Stimulated activated CD8-positive, alpha-beta memory T cell treated with anti-CD3 and anti-CD28 coated beads, Interleukin-12 subunit alpha, Interleukin-12 subunit beta, amount 100 ng/mL, for 1 hour (primary cell): ENCODE measurements around the gene CYP2A7.
"Not testable (repeated sequence)": the region's sequence is repeated elsewhere in the genome, so short reads cannot be mapped to it uniquely, and the experiment has no call there.

Source experiments
- DNase-seq: peaks from one replicate; pipeline ENCODE4 v3.0.0-alpha.2; 2020; ENCODE audit warnings: low read depth

CYP2A7 gene, protein sequence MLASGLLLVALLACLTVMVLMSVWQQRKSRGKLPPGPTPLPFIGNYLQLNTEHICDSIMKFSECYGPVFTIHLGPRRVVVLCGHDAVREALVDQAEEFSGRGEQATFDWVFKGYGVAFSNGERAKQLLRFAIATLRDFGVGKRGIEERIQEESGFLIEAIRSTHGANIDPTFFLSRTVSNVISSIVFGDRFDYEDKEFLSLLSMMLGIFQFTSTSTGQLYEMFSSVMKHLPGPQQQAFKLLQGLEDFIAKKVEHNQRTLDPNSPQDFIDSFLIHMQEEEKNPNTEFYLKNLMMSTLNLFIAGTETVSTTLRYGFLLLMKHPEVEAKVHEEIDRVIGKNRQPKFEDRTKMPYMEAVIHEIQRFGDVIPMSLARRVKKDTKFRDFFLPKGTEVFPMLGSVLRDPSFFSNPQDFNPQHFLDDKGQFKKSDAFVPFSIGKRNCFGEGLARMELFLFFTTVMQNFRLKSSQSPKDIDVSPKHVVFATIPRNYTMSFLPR

DNA sequence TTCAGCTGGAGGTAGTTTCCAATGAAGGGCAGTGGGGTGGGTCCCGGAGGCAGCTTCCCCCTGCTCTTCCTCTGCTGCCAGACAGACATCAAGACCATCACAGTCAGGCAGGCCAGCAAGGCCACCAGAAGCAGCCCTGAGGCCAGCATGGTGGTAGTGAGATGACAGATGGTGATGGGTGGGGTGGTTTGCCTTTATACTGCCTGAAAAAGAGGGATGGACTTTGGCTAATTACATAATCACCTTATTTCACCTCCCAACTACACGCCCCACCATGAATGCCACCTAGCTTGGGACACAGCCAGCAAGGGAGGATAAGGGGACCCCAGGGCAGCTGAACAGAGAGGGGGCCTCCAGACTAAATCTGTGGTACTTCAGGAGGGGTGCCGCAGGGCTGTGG, at the start of gene CYP2A7:
CYP2A7 (minus strand) TSS at position 170 of the 400 bp plus-strand sequence; CDS start at position 149, 21 bp downstream.
- not testable (repeated sequence) for DNase-seq

GRCh38 chr19:40930799-40931198, 48.8 kb upstream of the CYP2A7 start:
- not testable (repeated sequence) for DNase-seq

- not testable (repeated sequence) for DNase-seq
Measured at GRCh38 chr19:40929942-40930341, 47.9 kb upstream of the CYP2A7 start.

DNA sequence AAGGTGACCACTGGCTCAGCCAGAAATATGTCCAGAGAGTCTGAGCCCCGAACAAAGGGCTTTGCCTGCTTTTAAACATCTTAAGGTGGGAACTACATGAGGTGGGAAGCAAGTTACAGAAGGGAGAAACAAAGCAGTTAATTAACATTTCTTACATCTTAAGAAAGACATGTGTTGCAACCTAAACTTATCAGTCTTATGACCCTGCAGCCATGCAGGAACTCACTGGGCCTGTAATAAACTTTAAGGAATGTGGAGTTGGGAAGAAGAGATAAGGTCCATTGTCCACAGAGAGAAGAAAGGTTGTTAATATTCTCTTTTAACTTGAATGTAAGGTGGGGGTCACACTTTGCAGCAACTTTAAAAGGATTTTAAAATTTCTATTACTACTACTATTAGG, 46.8 kb upstream of the CYP2A7 start:
- no peak for DNase-seq

DNA sequence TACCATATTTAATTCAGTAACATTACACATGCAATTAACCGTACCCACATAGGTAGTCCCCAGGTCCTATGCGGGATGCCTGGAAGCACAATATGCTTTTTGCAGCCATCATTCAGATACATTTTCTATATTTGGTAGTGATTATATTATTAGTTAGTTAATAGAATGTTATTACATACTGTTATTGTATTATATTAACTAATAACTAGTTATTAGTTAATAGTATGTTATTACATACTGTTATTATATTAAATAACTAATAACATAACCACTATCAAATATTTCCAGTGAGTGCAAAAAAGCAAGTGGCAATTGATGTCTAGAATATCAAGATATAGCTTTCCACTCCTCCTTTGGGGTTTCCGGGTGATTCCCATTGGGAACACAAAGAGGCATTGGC, 45.5 kb upstream of the CYP2A7 start:
- no peak for DNase-seq

- DNase-seq = not testable (repeated sequence)
Measured at GRCh38 chr19:40926276-40926675, 44.2 kb upstream of the CYP2A7 start.

GRCh38 chr19:40923934-40924391, 41.9 kb upstream of the CYP2A7 start:
- DNase-seq = no peak

- not testable (repeated sequence) for DNase-seq
Measured at GRCh38 chr19:40922237-40923160, 40.5 kb upstream of the CYP2A7 start.

DNA sequence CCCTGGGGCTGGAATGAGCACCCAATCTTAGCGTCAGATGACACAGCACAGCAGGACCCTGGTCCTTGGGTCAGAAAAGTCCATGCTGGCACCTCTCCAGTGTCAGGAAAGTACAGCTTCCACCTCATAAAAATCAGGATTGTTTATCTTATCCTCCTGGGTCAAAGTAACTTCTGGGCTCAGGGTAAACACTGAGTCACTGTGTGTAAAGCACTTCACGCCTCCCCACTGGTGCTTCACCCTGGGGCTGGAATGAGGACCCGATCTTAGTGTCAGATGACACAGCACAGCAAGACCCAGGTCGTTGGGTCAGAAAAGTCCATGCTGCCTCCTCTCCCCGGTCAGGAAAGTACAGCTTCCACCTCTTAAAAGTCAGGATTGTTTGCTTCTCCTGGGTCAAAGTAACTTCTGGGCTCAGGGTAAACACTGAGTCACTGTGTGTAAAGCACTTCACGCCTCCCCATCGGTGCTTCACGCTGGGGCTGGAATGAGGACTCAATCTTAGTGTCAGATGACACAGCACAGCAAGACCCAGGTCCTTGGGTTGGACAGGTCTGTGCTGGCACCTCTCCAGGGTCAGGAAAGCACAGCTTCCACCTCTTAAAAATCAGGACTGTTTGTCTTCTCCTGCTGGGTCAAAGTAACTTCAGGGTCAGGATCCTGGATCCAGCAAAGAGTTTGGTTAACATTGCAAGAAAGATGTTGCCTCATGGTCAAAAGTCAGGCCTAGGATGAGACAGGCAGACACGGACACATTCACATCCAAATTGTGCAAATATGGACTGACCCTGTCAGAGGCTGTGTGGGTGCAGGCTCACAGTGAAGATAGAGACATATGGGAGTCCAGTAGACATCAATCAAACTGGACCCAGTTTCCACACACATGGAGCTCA, 39.2 kb upstream of the CYP2A7 start:
- DNase-seq = no peak

GRCh38 chr19:40920300-40921004, 38.4 kb upstream of the CYP2A7 start:
- DNase-seq = no peak

GRCh38 chr19:40919530-40920299, 37.7 kb upstream of the CYP2A7 start:
- not testable (repeated sequence) for DNase-seq

GRCh38 chr19:40918303-40918702, 36.3 kb upstream of the CYP2A7 start:
- DNase-seq = not testable (repeated sequence)

DNA sequence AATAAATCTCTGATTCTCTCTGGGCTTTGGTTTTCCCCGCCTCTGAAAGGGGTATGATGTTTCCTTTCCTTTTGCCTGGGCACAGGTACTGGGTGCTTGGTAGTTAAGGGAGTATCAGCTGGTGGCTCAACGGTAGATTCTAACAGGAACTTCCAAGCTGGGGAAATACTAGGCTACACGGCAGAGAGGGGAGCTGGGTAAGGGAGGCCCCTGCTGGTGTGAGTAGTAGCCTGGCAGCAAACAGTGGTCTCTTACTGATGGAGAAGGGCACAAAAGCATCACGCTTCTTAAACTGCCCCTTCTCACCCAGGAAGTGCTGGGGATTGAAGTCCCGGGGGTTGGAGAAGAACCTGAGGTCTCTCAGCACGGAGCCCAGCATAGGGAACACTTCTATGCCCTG, 26.9 kb upstream of the CYP2A7 start:
- peak; percentile 10 for DNase-seq

DNA sequence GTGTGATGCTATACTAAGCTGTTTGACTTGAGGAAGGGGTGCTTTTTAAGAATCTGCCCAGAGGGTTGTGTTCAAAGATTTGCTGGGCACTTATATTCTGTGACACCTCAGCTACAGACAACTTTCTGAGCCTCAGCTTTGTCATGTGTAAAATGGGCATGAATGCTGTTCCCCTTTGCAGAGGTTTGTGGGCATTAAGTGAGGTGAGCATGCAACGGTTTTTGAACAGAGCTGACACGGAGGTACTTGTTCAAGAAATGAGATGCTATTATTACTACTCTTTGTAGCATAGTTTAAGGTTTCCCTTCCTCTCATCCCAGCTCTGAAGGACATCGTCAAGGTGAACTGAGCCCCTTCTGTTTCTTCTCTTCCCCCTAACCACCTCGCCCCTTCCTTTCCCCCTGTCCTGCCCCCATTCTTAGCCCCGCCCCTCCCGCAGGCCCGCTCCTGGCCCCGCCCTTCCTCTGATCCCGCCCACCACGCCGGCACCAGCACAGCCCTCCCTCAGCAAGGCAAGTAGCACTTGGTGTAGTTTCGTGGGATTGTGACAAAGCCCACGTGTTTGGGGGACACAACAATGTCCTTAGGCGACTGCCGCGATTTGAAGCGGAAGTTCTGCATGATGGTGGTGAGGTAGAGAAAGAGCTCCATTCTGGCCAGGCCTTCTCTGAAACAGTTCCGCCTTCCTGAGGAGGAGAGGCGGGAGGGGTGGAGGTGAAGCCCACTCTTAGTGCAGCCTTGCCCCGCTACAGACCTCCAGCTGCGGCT, 26.1 kb upstream of the CYP2A7 start:
- peak; percentile 53 for DNase-seq

DNA sequence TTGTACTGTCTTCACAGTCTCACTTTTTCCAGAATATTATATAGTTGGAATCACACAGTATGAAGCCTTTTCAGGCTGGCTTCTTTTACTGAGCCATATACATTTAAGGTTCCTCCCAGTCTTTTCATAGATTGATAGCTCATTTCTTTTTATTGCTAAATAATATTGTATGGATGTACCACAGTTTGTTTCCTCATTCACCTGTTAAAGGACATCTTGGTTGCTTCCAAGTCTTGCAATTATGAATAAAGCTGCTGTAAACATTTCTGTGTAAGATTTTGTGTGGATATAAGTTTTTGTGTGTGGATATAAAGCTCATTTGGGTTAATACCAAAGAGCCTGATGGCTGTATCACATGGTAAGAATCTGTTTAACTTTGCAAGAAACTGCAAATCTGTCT, 24.5 kb upstream of the CYP2A7 start:
- DNase-seq = no peak

GRCh38 chr19:40904673-40905156, 22.7 kb upstream of the CYP2A7 start:
- DNase-seq = not testable (repeated sequence)

DNA sequence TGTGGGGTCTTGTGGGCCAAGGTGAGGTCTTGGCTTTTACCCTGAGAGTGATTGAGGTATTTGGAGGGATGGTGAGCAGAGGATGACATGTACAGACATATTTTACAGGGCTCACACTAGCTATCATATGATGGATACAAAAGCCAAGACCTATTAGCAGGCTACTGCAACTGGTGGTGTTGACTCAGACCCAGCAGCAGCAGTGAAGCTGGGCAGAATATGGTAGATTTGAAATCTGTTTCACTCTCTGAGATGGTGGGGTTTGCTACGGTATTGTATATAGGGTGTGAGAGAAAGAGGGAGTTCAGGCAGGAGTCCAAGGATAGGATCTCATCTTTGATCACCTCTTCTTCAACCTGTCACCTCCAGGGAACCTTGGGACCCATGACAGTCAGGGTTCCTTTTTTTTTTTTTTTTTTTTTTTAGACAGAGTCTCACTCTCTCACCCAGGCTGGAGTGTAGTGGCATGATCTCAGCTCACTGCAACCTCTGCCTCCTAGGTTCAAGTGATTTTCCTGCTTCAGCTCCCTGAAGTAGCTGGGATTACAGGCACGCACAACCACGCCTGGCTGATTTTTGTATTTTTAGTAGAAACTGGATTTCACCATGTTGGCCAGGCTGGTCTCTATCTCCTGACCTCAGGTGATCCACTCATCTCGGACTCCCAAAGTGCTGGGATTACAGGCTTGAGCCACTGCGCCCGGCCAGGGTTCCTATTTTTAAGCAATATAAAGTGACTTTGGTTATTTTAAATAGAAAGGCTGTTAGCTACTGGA, 20.1 kb upstream of the CYP2A7 start:
- DNase-seq = not testable (repeated sequence)

GRCh38 chr19:40900521-40900920, 18.5 kb upstream of the CYP2A7 start:
- DNase-seq = not testable (repeated sequence)
